HepG2 (cell line): ENCODE data around the gene RNU7-1. TPM values are rescaled to one million over a fixed set of nuclear protein-coding genes. Genes with fewer than 3 reads are reported as not detected.
A peak's percentile ranks its signal among the peaks of the same experiment; 100 is the strongest.

Source experiments
- ATAC-seq: fragments of 200-7000 bp; cut with Tn5 transposase; 3 replicates; pipeline ENCODE4 v1.9.1; 2020; ENCODE audit warnings: mild to moderate bottlenecking, moderate library complexity
- BruUV-seq: library from RNA; stranded (reverse); fragments of 400-500 nt; replicated peaks from 2 replicates; lab custom pipeline; 2021; lab: Mats Ljungman, UMichigan
- CTCF ChIA-PET: fragments of 300-600 bp; formaldehyde crosslinking; extraction: SDS; loops from one replicate; lab custom pipeline; 2021; ENCODE audit warnings: low total read pairs, inconsistent platforms, low intra/inter-chr PET ratio; lab: Yijun Ruan, JAX
- POLR2A ChIA-PET: fragments of 350-600 bp; sonication (Branson Sonifier 250); formaldehyde crosslinking; loops from one replicate; lab custom pipeline; 2020; ENCODE audit warnings: antibody characterized with exemption, inconsistent platforms; lab: Yijun Ruan, JAX
- DNase-seq: peaks from one replicate; pipeline ENCODE4 v3.0.0-alpha.2; 2015; ENCODE audit warnings: low spot score
- FAIRE-seq: peaks from 3 replicates; lab custom pipeline; 2011; peaks lifted over from hg19 to GRCh38; lab: Jason Lieb, UNC
- H2AFZ ChIP-seq: one replicate; pipeline ENCODE4 v1.6.1; 2011; ENCODE audit warnings: low read length, inconsistent platforms
- H3K27ac ChIP-seq: fragments of 300-600 bp; 3 replicates; pipeline ENCODE4 v1.8.0; 2011; ENCODE audit warnings: mixed run types, mild to moderate bottlenecking, mixed read lengths, low read length, inconsistent platforms; ENCODE audit not compliant: insufficient read depth; ENCODE audit errors: extremely low read length
- H3K27me3 ChIP-seq, 2 experiments: fragments of 200-600 bp in 1 of 2; 2 replicates in 1 of 2; 3 replicates in 1 of 2; pipeline versions ENCODE4 v1.6.0 to v1.8.0; 2011; ENCODE audit warnings: low read length in 2 of 2, mild to moderate bottlenecking in 2 of 2, moderate library complexity in 2 of 2, inconsistent platforms in 1 of 2; ENCODE audit not compliant: insufficient read depth in 2 of 2, control insufficient read depth in 1 of 2
- H3K36me3 ChIP-seq, 2 experiments: fragments of 200-600 bp in 1 of 2; replicated peaks in 1 of 2; 2 replicates in 1 of 2; 3 replicates in 1 of 2; pipeline versions ENCODE4 v1.5.1 to v1.8.0; 2011; ENCODE audit warnings: low read length in 2 of 2, inconsistent platforms in 1 of 2; ENCODE audit not compliant: insufficient read depth in 2 of 2, control insufficient read depth in 1 of 2
- H3K4me1 ChIP-seq: 2 replicates; pipeline ENCODE4 v1.5.1; 2012; ENCODE audit warnings: low read length, inconsistent platforms; ENCODE audit not compliant: insufficient read depth
- H3K4me2 ChIP-seq: 2 replicates; pipeline ENCODE4 v1.6.0; 2011; ENCODE audit warnings: low read depth, low read length, inconsistent platforms
- H3K4me3 ChIP-seq, 3 experiments: fragments of 200-600 bp in 1 of 3; sonication (generic), shearing (Covaris generic) in 1 of 3; replicated peaks in 1 of 3; 2 replicates each; pipeline ENCODE4 v1.5.1; 2011 to 2016; ENCODE audit warnings: low read length in 3 of 3, inconsistent platforms in 2 of 3, low read depth in 2 of 3, mild to moderate bottlenecking in 2 of 3, control low read depth in 1 of 3, mixed read lengths in 1 of 3; ENCODE audit not compliant: insufficient read depth in 1 of 3
- H3K79me2 ChIP-seq: one replicate; pipeline ENCODE4 v1.6.1; 2011; ENCODE audit warnings: low read length, inconsistent platforms; ENCODE audit not compliant: insufficient read depth
- H3K9ac ChIP-seq: 2 replicates; pipeline ENCODE4 v1.6.0; 2011; ENCODE audit warnings: mild to moderate bottlenecking, low read depth, low read length, inconsistent platforms; ENCODE audit not compliant: insufficient read depth
- H3K9me3 ChIP-seq: 2 replicates; pipeline ENCODE4 v1.5.1; 2012; ENCODE audit warnings: mild to moderate bottlenecking, low read length
- H4K20me1 ChIP-seq: 2 replicates; pipeline ENCODE4 v1.6.0; 2011; ENCODE audit warnings: inconsistent platforms, mild to moderate bottlenecking, low read length, moderate library complexity; ENCODE audit not compliant: insufficient read depth
- AHDC1 ChIP-seq: sonication (generic); formaldehyde crosslinking; IDR thresholded peaks from 2 replicates; pipeline ENCODE4 v1.5.1; 2020; ENCODE audit warnings: mild to moderate bottlenecking, missing genetic modification reagents, borderline replicate concordance
- KDM3A ChIP-seq: IDR thresholded peaks from 2 replicates; pipeline ENCODE4 v1.6.1; 2018; ENCODE audit warnings: low read depth, missing compliant biosample characterization
- KDM5B ChIP-seq: sonication (generic); formaldehyde crosslinking; IDR thresholded peaks from 2 replicates; pipeline ENCODE4 v1.4.0; 2020; ENCODE audit warnings: missing genetic modification reagents, mild to moderate bottlenecking, borderline replicate concordance
- POLR2A ChIP-seq, 2 experiments: IDR thresholded peaks; 2 replicates each; pipeline ENCODE4 v1.6.1; 2011; ENCODE audit warnings: low read depth in 2 of 2, low read length in 2 of 2, mild to moderate bottlenecking in 1 of 2, moderate library complexity in 1 of 2; ENCODE audit not compliant: insufficient read depth in 1 of 2
- SRSF1 ChIP-seq: fragments of 200-400 bp; formaldehyde crosslinking; optimal IDR thresholded peaks from 2 replicates; pipeline ENCODE3; 2017; ENCODE audit warnings: mild to moderate bottlenecking, low read depth, low read length, moderate library complexity
- ZFY ChIP-seq: sonication (generic); formaldehyde crosslinking; IDR thresholded peaks from 2 replicates; pipeline ENCODE4 v1.4.0; 2020; ENCODE audit warnings: missing genetic modification reagents
- ZNF792 ChIP-seq: IDR thresholded peaks from 2 replicates; pipeline ENCODE4 v1.6.1; 2016
- WGBS: methylation state at CpG from one replicate; pipeline ENCODE4 v1.1.6; 2017; ENCODE audit warnings: low lambda C conversion rate; 5-methylcytosine and 5-hydroxymethylcytosine counted together
- in situ Hi-C: cut with HindIII; loops from 2 replicates; pipeline ENCODE4 v1.10.0; 2017; ENCODE audit warnings: low pct_unique_long_range_greater_than_20kb; ENCODE audit not compliant: extremely low pct_ligation_motif_present
- intact Hi-C: fragments of 100-400 bp; cut with micrococcal nuclease; formaldehyde crosslinking; loops from one replicate; pipeline ENCODE4 v1.10.0; 2022; ENCODE audit not compliant: unreplicated experiment
- polyA plus RNA-seq, 8 experiments: library from polyadenylated mRNA; depleted of rRNA in 3 of 8; stranded (reverse) in 7 of 8; unstranded in 1 of 8; fragments of >200 nt; fragmentation: Illumina TruSeq in 4 of 8; extraction: Trizol in 4 of 8; gene quantifications; 2 replicates each; pipeline versions ENCODE4 v1.2.1 to v1.2.3, GENCODE V29; 2011 to 2016; ENCODE audit warnings: low read depth in 4 of 8, missing spikeins in 1 of 8, mixed read lengths in 1 of 8; ENCODE audit not compliant: insufficient read depth in 1 of 8
- total RNA-seq, 5 experiments: library from RNA; depleted of rRNA; stranded (reverse); fragments of >200 nt; fragmentation: Illumina TruSeq; extraction: Trizol; gene quantifications; 2 replicates each; pipeline ENCODE4 v1.2.3, GENCODE V29; 2016; ENCODE audit warnings: low read depth in 1 of 5
- TF ChIP-seq, protein P1 (sequence below): IDR thresholded peaks from 2 replicates; pipeline ENCODE4 v1.6.1; 2012; ENCODE audit warnings: inconsistent platforms

Gene RNU7-1
- total and polyA plus RNA-seq, 2 of the 13 experiments (the other 11 are each of a cell fraction or from before 2014, with no cell fraction given) = not detected

DNA sequence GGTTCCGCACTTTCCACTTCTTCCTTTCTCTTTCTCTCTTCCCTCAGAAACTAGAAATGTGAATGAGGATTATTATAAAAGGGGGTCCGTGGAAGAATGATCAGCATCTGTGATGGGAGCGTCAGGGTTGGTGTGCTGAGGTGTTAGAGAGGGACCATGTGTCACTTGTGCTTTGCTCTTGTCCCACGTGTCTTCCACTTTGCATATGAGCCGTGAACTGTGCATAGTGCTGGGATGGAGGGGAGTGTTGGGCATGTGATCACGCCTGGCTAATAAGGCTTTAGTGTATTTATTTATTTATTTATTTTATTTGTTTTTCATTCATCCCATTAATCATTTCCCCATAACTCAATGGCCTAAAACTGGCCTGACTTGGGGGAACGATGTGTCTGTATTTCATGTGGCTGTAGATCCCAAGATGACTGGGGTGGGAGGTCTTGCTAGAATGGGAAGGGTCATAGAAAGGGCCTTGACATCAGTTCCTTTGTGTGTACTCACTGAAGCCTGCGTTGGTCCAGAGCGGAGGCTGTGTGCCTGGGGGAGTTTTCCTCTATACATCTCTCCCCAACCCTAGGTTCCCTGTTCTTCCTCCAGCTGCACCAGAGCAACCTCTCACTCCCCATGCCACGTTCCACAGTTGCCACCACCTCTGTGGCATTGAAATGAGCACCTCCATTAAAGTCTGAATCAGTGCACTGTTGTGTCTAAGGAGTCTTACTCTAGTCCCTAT lies 20.4 kb upstream of the RNU7-1 start:
- TSS peak; percentile 54 for BruUV-seq
- intact Hi-C loops = no loop called here
- POLR2A ChIA-PET = interaction anchor here (3.1 kb wide), 1 partner anchor 54 kb away, joined by 24 read pairs; no protein-coding TSS in a partner anchor
- Histone ChIP-seq H3K9me3 (no peaks in the 10 kb centered on the region), H3K79me2 (no peaks in the 10 kb centered on the region), H3K27ac (no peak overlapping the region), H3K9ac (no peak overlapping the region), H3K27me3 (no peaks in the 10 kb centered on the region), H3K36me3 (peaks cover 0 to 20% of the 10 kb centered on the region in 2 experiments; a peak in 3 of 5 replicates), H3K4me1 (peaks cover 35% of the 10 kb centered on the region), H4K20me1 (no peaks in the 10 kb centered on the region), H2AFZ (no peak overlapping the region), H3K4me3 (no peak overlapping the region), H3K4me2 (no peak overlapping the region)
- CTCF ChIA-PET = interaction anchor here (0.8 to 1.9 kb wide), 4 partner anchors 15 to 54 kb away, joined by 4 to 16 read pairs (median 7); partner anchors contain the start of gene C12orf57
- TF ChIP-seq POLR2A (IDR thresholded peaks at IDR 0.05; ENCODE audit: insufficient read depth in 1 of 2, low read depth in 2 of 2, low read length in 2 of 2) (0 out of 4 replicates have a peak, but pooled peaks of 1 of the 2 experiments have one; percentile 23), KDM3A (CRISPR knock-in tag) (no peak), SRSF1 (no peak)
- ATAC-seq (no peak), FAIRE-seq (no peak), DNase-seq (no peak)
- WGBS = 94% methylated on average over 10 of the region's 10 CpGs
- in situ Hi-C loops = no loop called here

- no peak overlapping the region for H2AFZ ChIP-seq
- H3K9ac ChIP-seq = no peak overlapping the region
- no peak overlapping the region for H3K27ac ChIP-seq
- POLR2A ChIA-PET = interaction anchor here (0.6 to 3.8 kb wide), 6 partner anchors 10 to 184 kb away, joined by 3 to 55 read pairs (median 16); partner anchors contain the start of genes C12orf57 and RNU7-1
- no peak for DNase-seq
- H3K79me2 ChIP-seq = peaks cover 4% of the 10 kb centered on the region
- peak; percentile 1; the same call in 1 of the 2 replicates for TF ChIP-seq KDM5B (CRISPR knock-in tag)
- TF ChIP-seq, protein P1, sequence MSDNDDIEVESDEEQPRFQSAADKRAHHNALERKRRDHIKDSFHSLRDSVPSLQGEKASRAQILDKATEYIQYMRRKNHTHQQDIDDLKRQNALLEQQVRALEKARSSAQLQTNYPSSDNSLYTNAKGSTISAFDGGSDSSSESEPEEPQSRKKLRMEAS = no peak
- no peak for TF ChIP-seq ZNF792 (CRISPR knock-in tag)
- no peak for TF ChIP-seq AHDC1 (CRISPR knock-in tag)
- no peak for TF ChIP-seq ZFY (CRISPR knock-in tag)
- TF ChIP-seq, all 625 proteins: peak for 1
- Histone ChIP-seq H3K9me3 (no peaks in the 10 kb centered on the region), H4K20me1 (no peaks in the 10 kb centered on the region), H3K4me2 (no peak overlapping the region), H3K4me3 (no peak overlapping the region), H3K36me3 (peaks cover 0 to 20% of the 10 kb centered on the region in 2 experiments; a peak in 3 of 5 replicates), H3K4me1 (peaks cover 35% of the 10 kb centered on the region), H3K27me3 (no peaks in the 10 kb centered on the region; a peak in 1 of 5 replicates)
- CTCF ChIA-PET = interaction anchor here (0.8 to 1.9 kb wide), 4 partner anchors 14 to 55 kb away, joined by 4 to 16 read pairs (median 7); partner anchors contain the start of gene C12orf57
- in situ Hi-C loops = no loop called here
- intact Hi-C loops = loop anchor here (2.0 kb wide), 1 partner anchor 15 kb away; no protein-coding TSS in a partner anchor
- BruUV-seq = no TSS peak
- 92% methylated on average over 6 of the region's 6 CpGs for WGBS
- ATAC-seq (no peak), FAIRE-seq (no peak)
These were observed 19.8 kb upstream of the RNU7-1 start for GRCh38 chr12:6923851-6924250.
